AML-193 (cell line): ENCODE measurements around the gene ZMIZ1.

ENCODE experiments used
- DNase-seq, 2 experiments: peaks; one replicate each; lab custom pipeline; 2025; lab: John Stamatoyannopoulos, UW

The ZMIZ1 gene

DNA sequence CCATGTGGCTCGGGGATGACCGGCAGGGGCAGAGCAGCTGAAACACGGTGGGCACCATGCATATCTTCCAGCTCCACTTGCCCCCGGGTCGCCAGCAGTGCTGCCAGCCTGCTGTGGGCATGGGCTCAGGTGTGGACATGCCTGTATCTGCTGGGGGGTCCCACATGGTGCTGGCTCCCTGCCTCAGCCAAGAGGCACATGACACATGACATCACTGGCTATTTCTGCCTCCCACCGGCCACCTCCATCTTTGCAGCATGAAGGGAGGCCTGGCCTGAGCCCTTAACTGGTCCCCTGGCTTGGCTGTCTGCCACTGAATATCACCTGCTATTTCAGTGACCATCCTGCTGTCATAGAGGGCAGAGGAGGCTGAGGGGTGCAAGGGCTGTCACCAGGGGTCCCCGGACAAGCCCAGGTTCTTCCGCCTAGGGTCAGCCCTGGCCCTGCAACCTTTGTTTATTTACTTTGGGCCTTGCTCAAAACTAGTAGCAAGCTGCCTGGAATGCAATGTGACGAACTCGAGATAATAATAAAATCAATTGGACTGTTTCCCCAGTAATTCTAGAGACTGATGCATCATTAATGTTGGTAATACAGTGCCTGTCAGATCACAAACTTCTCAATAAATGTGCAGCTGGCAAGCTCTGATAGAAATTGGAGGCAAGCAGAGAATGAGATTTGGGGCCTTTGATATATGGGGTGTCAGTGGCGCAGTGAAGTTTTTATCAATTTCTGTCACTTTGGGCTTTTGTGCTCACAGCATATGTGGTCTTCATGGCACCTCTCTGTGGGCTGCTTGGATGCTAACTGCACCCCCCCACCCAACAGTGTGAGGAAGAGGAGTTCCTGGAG lies 28.5 kb downstream of the ZMIZ1 start:
- no peak for DNase-seq

DNA sequence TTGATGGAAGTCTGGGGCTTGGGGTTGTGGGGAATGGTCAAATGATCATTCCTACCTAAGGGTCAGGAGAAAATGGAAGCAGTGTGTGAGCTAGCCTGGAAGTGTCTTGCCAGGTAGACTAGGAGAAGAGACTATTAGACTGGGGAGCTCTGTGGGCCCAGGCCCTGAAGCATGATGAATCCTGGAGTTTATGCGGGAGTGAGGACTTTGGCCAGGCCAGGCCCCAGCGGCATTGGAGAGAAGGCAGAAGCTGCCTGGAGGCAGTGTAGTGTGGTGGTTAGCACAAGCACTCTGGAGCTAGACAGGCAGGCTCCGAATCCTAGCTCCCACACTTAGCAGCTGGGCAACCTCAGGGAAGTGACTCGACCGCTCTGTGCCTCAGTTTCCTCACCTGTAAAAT lies 29.3 kb downstream of the ZMIZ1 start:
- no peak for DNase-seq

DNA sequence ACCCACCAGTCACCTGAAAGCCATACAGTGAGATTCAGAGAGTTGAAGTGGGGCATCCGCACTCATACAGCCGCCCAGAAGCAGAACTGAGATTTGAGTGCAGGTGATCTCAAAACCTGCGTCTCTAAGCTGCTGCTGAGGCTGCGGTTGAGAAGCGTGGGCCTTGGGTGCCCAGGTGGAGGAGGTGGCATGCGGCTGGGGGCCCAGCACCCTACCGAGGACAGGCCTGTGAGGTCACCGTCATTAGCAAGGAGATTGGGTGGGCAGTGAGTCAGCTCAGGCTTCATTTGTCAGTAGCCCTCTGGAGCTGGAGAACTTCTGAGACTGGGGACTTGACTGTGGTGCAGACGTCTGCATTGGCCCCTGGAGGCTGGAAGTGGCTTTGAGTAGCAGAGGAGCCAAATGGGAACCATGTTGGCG lies 29.8 kb downstream of the ZMIZ1 start:
- DNase-seq: no peak

- DNase-seq: no peak
These were observed 31.2 kb downstream of the ZMIZ1 start for GRCh38 chr10:79099898-79100448.

GRCh38 chr10:79100771-79101170 lies 32.0 kb downstream of the ZMIZ1 start:
- no peak for DNase-seq

GRCh38 chr10:79101560-79102497 lies 33.1 kb downstream of the ZMIZ1 start:
- DNase-seq: no peak

GRCh38 chr10:79102498-79102874 lies 33.7 kb downstream of the ZMIZ1 start:
- no peak for DNase-seq

DNA sequence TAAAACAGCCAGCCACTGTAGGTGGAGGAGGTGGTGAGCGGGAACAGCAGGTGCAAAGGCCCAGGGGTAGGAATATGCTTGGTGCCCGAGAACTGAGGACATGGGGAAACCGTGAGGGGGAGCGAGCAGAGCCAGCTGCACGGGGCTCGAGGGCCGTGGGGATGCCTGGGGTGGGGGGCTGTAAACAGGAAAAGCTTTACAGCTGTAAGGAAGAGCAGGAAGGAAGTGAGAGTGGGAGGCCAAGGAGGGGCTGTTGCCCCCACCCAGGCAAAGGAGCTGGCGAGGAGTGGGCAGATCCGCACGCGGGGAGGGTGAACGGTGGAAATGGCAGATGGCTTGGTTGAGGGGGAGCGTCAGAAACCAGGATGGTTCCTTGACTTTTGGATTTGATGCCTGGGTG lies 34.4 kb downstream of the ZMIZ1 start:
- no peak for DNase-seq

DNA sequence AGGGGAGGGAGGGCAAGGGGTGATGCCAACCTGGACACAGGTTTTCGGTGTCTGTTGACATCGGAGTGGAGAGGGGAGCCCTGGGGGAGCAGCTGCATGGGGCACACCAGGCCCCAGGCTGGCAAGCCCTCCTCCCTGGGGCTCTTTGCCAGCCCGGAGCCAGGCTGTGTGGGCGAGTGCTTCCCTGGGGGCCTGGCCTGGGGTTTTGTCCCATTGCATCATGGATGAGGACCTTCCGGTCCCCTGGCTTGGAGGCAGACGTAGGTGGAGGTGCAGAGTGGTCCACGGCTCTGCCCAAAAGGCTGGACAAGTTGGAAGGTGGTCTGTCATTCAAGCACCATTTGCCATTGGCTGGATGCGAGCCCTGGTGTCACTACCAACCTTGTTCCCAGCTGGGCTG lies 34.8 kb downstream of the ZMIZ1 start:
- DNase-seq: no peak

DNA sequence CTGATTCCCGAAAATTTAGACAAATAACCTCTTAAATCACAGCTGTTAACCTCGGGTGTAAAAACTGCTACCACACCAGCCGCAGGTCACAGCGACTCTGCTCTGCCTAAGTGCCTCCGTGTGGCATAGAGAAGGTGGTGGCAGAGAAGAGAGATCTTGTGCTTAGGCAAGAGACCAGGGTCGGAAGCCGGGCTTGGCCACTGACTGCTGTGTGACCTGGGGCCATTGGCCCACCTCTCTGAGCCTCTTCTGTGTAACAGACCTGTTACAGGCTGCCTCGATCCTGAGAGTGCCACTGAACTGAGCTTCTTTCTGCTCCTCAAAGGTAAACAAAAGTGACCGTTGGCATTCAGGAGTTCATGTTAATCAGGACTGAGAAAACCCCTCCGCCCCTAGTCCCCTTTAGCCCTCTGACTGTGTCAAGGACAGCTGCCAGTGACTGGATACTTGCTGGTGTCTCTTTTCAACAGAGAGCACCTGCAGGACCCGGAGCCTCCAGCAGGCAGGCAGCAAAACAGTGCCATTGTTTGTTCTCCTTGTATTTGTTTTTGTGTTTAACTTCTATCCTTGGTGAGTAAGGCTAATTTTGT lies 36.5 kb downstream of the ZMIZ1 start:
- DNase-seq: no peak

- no peak for DNase-seq
These were observed 37.1 kb downstream of the ZMIZ1 start for GRCh38 chr10:79105818-79106217.

DNA sequence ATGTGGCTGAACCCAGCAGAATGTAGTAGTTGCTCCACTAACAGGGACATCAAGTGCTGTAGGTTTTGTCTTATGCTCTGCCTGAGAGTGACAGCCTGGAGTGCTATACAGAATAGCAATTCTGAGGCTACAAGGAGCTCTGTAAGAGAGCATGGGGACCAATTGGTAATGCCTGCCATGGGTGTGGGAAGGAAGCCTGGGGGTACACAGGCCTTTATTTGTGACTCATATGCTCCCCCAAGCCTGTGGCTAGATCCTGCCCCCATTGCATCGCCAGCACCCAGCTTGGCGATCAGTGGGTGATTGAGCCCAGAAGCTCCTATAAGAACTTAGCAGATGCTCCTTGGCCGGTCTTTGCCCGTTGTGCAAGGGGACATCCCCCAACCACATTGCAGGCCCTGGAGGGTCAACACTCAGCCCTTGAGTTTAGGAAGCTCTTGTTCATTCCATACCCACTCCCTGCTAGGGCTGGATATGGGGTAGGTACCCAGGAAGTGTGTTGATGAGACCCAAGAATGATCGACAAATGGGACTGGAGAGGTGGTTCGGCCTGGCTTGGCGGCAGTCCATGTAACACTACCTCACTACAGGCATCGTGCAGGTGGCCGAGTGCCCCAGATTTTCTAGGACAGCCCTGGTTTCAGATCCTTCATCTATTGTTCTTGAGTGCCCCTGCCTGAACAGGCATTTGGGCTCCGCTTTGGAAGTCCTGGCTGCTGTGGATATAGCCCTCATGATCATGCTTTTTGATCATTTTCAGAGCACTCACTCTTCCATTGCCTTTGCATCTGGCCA lies 37.7 kb downstream of the ZMIZ1 start:
- no peak for DNase-seq

GRCh38 chr10:79107736-79108264 lies 39.0 kb downstream of the ZMIZ1 start:
- DNase-seq: no peak

DNA sequence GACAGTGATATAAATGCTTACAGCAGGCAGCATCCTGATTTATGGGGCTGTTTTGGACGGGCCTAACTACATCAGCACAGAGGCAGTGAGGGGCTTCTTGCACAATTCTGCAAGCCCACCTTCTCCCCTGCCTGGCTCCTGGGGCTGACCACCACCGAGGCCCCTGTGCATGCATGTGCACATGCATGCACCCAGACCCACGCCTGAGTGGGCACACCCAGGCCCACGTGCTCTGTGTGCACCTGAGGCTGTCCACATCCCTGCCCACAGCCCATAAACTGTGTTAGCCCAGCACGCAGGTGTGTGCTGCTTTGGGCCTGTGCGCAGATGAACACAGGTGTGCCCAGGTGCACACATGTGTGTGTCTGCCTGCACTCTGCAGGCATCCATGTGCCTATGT lies 40.0 kb downstream of the ZMIZ1 start:
- no peak for DNase-seq

GRCh38 chr10:79111427-79111826 lies 42.7 kb downstream of the ZMIZ1 start:
- DNase-seq: no peak

DNA sequence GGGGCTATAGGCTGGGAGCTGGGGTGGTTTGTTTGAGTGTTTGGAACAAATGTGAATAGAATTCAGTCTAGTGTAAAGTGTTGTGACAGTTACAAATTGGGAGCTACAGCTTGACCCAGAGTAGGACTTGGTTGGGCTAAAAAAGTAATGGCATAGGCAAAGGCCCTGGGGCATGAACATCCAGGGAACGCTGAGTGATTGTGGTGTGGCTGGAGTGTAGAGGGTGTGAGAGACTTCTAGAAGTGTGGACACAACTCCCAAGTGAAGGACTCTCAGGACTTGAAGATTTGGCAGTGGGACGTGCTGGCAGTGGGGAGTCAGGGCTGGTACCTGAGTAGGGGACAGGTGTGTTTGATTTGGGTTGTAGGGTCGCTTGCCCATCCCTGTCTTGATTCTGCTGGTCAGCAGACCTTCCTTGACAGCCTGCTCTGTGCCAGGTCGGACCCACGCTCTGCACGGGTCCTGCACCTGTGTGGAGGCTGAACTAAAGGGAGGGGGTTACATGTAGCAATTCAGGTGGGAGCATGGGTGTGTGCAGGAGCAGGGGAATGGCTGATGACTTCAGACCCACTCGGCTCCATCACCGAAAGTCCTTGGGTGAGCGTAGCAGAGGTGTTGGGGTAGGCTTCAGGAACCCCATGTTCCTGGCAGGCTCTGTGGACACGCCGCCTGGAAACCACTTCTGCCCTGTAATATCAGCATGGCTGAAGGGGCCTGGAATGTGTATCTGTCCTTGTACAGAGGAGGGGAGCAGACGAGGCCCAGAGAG lies 43.3 kb downstream of the ZMIZ1 start:
- no peak for DNase-seq

GRCh38 chr10:79112881-79113431 lies 44.2 kb downstream of the ZMIZ1 start:
- DNase-seq: no peak

GRCh38 chr10:79113827-79114226 lies 45.1 kb downstream of the ZMIZ1 start:
- DNase-seq: no peak

GRCh38 chr10:79115302-79115701 lies 46.5 kb downstream of the ZMIZ1 start:
- no peak for DNase-seq

- DNase-seq: no peak
These were observed 47.6 kb downstream of the ZMIZ1 start for GRCh38 chr10:79116368-79116767.
